MCF 10A (cell line): ENCODE data around the gene SUGCT. TPM values are rescaled to one million over a fixed set of nuclear protein-coding genes. Genes with fewer than 3 reads are reported as not detected.

Experiments used
- BruUV-seq: library from RNA; stranded (reverse); fragments of 400-500 nt; replicated peaks from 2 replicates; lab custom pipeline; 2021; lab: Mats Ljungman, UMichigan
- CTCF ChIA-PET: fragments of 300-600 bp; sonication (Branson Sonifier 250); formaldehyde crosslinking; extraction: SDS; loops from one replicate; lab custom pipeline; 2021; ENCODE audit warnings: antibody characterized with exemption, inconsistent platforms; lab: Yijun Ruan, JAX
- POLR2A ChIA-PET: fragments of 300-600, 350-650 bp; sonication (Branson Sonifier 250); formaldehyde crosslinking; extraction: SDS; loops from one replicate; lab custom pipeline; 2020; ENCODE audit warnings: antibody characterized with exemption, inconsistent platforms; lab: Yijun Ruan, JAX
- DNase-seq: peaks from one replicate; pipeline ENCODE4 v3.0.0-alpha.2; 2018; ENCODE audit not compliant: unreplicated experiment
- H3K27ac Mint-ChIP-seq: one replicate; pipeline ENCODE4 v1.8.0; 2022; ENCODE audit warnings: mild to moderate bottlenecking, low read depth, mixed read lengths; ENCODE audit not compliant: unreplicated experiment
- H3K27me3 Mint-ChIP-seq: one replicate; pipeline ENCODE4 v1.8.0; 2022; ENCODE audit warnings: mixed read lengths; ENCODE audit not compliant: insufficient read depth, unreplicated experiment
- H3K36me3 Mint-ChIP-seq: one replicate; pipeline ENCODE4 v1.8.0; 2022; ENCODE audit warnings: mild to moderate bottlenecking, moderate library complexity, mixed read lengths; ENCODE audit not compliant: insufficient read depth, unreplicated experiment
- H3K4me1 Mint-ChIP-seq: one replicate; pipeline ENCODE4 v1.8.0; 2022; ENCODE audit warnings: mixed read lengths; ENCODE audit not compliant: insufficient read depth, unreplicated experiment
- H3K4me3 Mint-ChIP-seq: one replicate; pipeline ENCODE4 v1.8.0; 2022; ENCODE audit warnings: mild to moderate bottlenecking, moderate library complexity, mixed read lengths; ENCODE audit not compliant: unreplicated experiment
- H3K9me3 Mint-ChIP-seq: one replicate; pipeline ENCODE4 v1.8.0; 2022; ENCODE audit warnings: mixed read lengths; ENCODE audit not compliant: unreplicated experiment
- intact Hi-C: fragments of 100-400 bp; cut with micrococcal nuclease; formaldehyde crosslinking; loops from 2 replicates; pipeline ENCODE4 v1.14.1; 2022
- total RNA-seq: library from RNA; stranded (reverse); gene quantifications from 2 replicates; pipeline ENCODE4 v1.2.3, GENCODE V29; 2022
- TF ChIP-seq, protein P1 (sequence below): fragments of 200-600 bp; IDR thresholded peaks from one replicate; pipeline ENCODE4 v1.8.0; 2022; ENCODE audit warnings: antibody characterized with exemption, mild to moderate bottlenecking; ENCODE audit not compliant: unreplicated experiment

Gene SUGCT
- total RNA-seq, 1 experiment from 2014 or later, result 25.4 TPM

DNA sequence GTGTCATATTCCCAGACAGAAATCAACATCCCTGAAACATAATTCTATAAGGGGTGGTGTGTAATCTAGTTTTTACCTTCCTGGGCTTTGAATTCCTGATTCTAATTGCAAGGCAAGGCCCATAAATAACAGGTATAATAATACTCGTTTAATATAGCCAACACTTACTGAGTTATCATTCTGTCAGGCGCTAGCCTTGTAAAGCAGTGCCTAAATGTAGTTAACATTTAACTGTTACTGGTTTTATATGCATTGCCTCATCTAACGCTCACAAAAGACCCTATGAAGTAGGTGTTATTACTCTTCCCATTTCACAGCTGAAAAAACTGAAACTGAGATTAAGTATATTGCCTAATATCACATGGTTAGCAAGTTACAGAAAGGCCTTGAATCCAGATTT lies 772.5 kb downstream of the SUGCT start:
- no peak overlapping the region for H3K27ac Mint-ChIP-seq
- no peaks in the 10 kb centered on the region for H3K27me3 Mint-ChIP-seq
- CTCF ChIA-PET, result interaction anchor here (0.6 kb wide), 2 partner anchors 139 to 434 kb away, joined by 3 read pairs; no protein-coding TSS in a partner anchor
- no TSS peak for BruUV-seq
- no peaks in the 10 kb centered on the region for H3K4me1 Mint-ChIP-seq
- no peak overlapping the region for H3K4me3 Mint-ChIP-seq
- DNase-seq, result no peak
- TF ChIP-seq, protein P1, sequence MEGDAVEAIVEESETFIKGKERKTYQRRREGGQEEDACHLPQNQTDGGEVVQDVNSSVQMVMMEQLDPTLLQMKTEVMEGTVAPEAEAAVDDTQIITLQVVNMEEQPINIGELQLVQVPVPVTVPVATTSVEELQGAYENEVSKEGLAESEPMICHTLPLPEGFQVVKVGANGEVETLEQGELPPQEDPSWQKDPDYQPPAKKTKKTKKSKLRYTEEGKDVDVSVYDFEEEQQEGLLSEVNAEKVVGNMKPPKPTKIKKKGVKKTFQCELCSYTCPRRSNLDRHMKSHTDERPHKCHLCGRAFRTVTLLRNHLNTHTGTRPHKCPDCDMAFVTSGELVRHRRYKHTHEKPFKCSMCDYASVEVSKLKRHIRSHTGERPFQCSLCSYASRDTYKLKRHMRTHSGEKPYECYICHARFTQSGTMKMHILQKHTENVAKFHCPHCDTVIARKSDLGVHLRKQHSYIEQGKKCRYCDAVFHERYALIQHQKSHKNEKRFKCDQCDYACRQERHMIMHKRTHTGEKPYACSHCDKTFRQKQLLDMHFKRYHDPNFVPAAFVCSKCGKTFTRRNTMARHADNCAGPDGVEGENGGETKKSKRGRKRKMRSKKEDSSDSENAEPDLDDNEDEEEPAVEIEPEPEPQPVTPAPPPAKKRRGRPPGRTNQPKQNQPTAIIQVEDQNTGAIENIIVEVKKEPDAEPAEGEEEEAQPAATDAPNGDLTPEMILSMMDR, result no peak
- POLR2A ChIA-PET, result no interaction called here
- intact Hi-C loops, result no loop called here
- H3K9me3 Mint-ChIP-seq, result no peaks in the 10 kb centered on the region
- no peaks in the 10 kb centered on the region for H3K36me3 Mint-ChIP-seq

DNA sequence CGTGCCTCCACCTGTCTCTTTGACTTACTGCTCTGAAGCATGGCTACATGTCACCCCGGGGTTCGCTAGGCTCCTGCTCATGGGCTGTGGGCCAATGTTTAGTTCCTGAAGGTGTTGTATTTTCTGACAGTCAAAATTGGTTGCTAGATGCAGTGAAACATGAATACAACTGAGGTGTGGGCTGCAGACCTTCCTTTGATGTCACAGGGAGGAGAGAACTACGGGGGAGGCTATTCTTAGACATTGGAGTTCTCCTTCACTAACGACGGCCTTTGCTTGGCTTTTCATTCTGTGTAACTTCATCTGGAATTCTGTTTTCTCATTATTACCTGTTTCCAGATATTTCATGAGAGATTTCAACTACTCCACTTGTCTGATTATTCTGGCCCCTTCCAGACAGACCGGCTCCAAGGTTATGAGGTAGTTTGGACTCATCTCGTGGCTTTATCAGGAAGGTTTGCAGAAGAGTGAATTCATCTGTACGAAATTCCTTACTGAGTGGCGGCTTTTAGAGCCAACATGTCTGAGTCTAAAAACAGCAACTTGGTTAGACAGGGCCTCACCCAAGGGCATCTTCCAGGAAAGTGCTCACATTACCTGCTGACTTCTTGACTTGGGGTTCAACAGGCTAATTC lies 774.7 kb downstream of the SUGCT start:
- Mint-ChIP-seq H3K9me3 (no peaks in the 10 kb centered on the region), H3K4me3 (no peak overlapping the region), H3K4me1 (no peaks in the 10 kb centered on the region), H3K27me3 (no peaks in the 10 kb centered on the region), H3K36me3 (no peaks in the 10 kb centered on the region), H3K27ac (no peak overlapping the region)
- no TSS peak for BruUV-seq
- POLR2A ChIA-PET, result interaction anchor here (1.4 kb wide), 1 partner anchor 13 kb away, joined by 3 read pairs; no protein-coding TSS in a partner anchor
- CTCF ChIA-PET, result interaction anchor here (0.6 to 0.7 kb wide), 2 partner anchors 59 to 104 kb away, joined by 3 read pairs; no protein-coding TSS in a partner anchor
- DNase-seq, result no peak
- intact Hi-C loops, result no loop called here
- TF ChIP-seq, protein P1, result no peak

Other genes with a start within 250 kb of the SUGCT start
- gene CDK13, start 184.7 kb upstream of the SUGCT start, total RNA-seq, result 50.2 and 54.8 TPM in 2 replicates
- 30.6 and 31.3 TPM in 2 replicates for gene MPLKIP, start 383 bp upstream of the SUGCT start, total RNA-seq